K562 (cell line): Measurements from ENCODE around the gene IGSF21. TPM values are rescaled to one million over a fixed set of nuclear protein-coding genes. Genes with fewer than 3 reads are reported as not detected.

Source experiments
- ATAC-seq: fragments of 200-7000 bp; cut with Tn5 transposase; 3 replicates; pipeline ENCODE4 v1.9.1; 2020; ENCODE audit warnings: moderate library complexity
- BruUV-seq: library from RNA; stranded (reverse); fragments of 400-500 nt; replicated peaks from 2 replicates; lab custom pipeline; 2021; lab: Mats Ljungman, UMichigan
- CTCF ChIA-PET: fragments of 300-600 bp; formaldehyde crosslinking; extraction: SDS; loops from one replicate; lab custom pipeline; 2021; ENCODE audit warnings: low intra/inter-chr PET ratio; lab: Yijun Ruan, JAX
- POLR2A ChIA-PET: fragments of 300-600, 350-650 bp; sonication (Branson Sonifier 250); formaldehyde crosslinking; extraction: SDS; loops from one replicate; lab custom pipeline; 2021; ENCODE audit warnings: antibody characterized with exemption, inconsistent platforms; lab: Yijun Ruan, JAX
- DNase-seq, 4 experiments: peaks; one replicate each; pipeline versions ENCODE4 v3.0.0 to v3.0.0-alpha.2; 2011 to 2018; ENCODE audit warnings: low spot score in 3 of 4, mixed read lengths in 3 of 4; ENCODE audit errors: extremely low read depth in 1 of 4
- FAIRE-seq: peaks from 2 replicates; lab custom pipeline; 2011; peaks lifted over from hg19 to GRCh38; lab: Jason Lieb, UNC
- H2AFZ ChIP-seq: 2 replicates; pipeline ENCODE4 v1.6.0; 2011; ENCODE audit warnings: low read depth, low read length, control low read depth, inconsistent platforms
- H3K27ac ChIP-seq: fragments of 200-600 bp; 3 replicates; pipeline ENCODE4 v1.8.0; 2011; ENCODE audit warnings: low read depth, mild to moderate bottlenecking, control low read depth, inconsistent platforms, low read length, moderate library complexity, mixed read lengths; ENCODE audit errors: extremely low read depth
- H3K27me3 ChIP-seq, 2 experiments: fragments of 300-600 bp in 1 of 2; 2 replicates in 1 of 2; 3 replicates in 1 of 2; pipeline versions ENCODE4 v1.6.0 to v1.8.0; 2011; ENCODE audit warnings: inconsistent platforms in 2 of 2, low read length in 2 of 2, mild to moderate bottlenecking in 1 of 2, mixed read lengths in 1 of 2, moderate library complexity in 1 of 2; ENCODE audit not compliant: control insufficient read depth in 2 of 2, insufficient read depth in 2 of 2
- H3K36me3 ChIP-seq: fragments of 300-600 bp; 3 replicates; pipeline ENCODE4 v1.8.0; 2011; ENCODE audit warnings: mild to moderate bottlenecking, low read length, inconsistent platforms; ENCODE audit not compliant: control insufficient read depth, insufficient read depth
- H3K4me1 ChIP-seq, 2 experiments: fragments of 200-600 bp in 1 of 2; replicated peaks in 1 of 2; 2 replicates in 1 of 2; 3 replicates in 1 of 2; pipeline versions ENCODE4 v1.5.1 to v1.8.0; 2011; ENCODE audit warnings: inconsistent platforms in 2 of 2, low read length in 2 of 2, mild to moderate bottlenecking in 1 of 2, mixed read lengths in 1 of 2, moderate library complexity in 1 of 2; ENCODE audit not compliant: control insufficient read depth in 2 of 2, insufficient read depth in 2 of 2
- H3K4me2 ChIP-seq: 2 replicates; pipeline ENCODE4 v1.6.1; 2011; ENCODE audit warnings: low read length, control low read depth, inconsistent platforms, mixed read lengths; ENCODE audit not compliant: insufficient read depth
- H3K4me3 ChIP-seq: fragments of 200-600 bp; sonication (generic), shearing (Covaris generic); 2 replicates; pipeline ENCODE4 v1.5.1; 2016; ENCODE audit warnings: control low read depth, inconsistent platforms
- H3K79me2 ChIP-seq: fragments of 200-600 bp; 3 replicates; pipeline ENCODE4 v1.8.0; 2011; ENCODE audit warnings: low read length, inconsistent platforms; ENCODE audit not compliant: control insufficient read depth, insufficient read depth
- H3K9ac ChIP-seq, 2 experiments: 2 replicates each; pipeline versions ENCODE4 v1.6.0 to v1.6.1; 2011; ENCODE audit warnings: low read depth in 2 of 2, low read length in 2 of 2, control low read depth in 1 of 2, inconsistent platforms in 1 of 2, mild to moderate bottlenecking in 1 of 2, mixed read lengths in 1 of 2; ENCODE audit not compliant: insufficient read depth in 1 of 2
- H3K9me1 ChIP-seq: one replicate; pipeline ENCODE4 v1.6.0; 2011; ENCODE audit warnings: inconsistent platforms, mild to moderate bottlenecking, low read length, moderate library complexity; ENCODE audit not compliant: control insufficient read depth, insufficient read depth
- H3K9me3 ChIP-seq: replicated peaks from 2 replicates; pipeline ENCODE4 v1.5.1; 2011; ENCODE audit warnings: low read depth, low read length, inconsistent platforms; ENCODE audit not compliant: control insufficient read depth, insufficient read depth
- H4K20me1 ChIP-seq: replicated peaks from 2 replicates; pipeline ENCODE4 v1.6.1; 2011; ENCODE audit warnings: low read length, inconsistent platforms, mixed read lengths; ENCODE audit not compliant: control insufficient read depth, insufficient read depth
- CBX8 ChIP-seq: fragments of 200-600 bp; sonication (generic); IDR thresholded peaks from 2 replicates; pipeline ENCODE4 v1.6.1; 2012; ENCODE audit warnings: borderline replicate concordance, mixed run types, low read depth, mild to moderate bottlenecking, moderate library complexity, mixed read lengths, low read length, control low read depth, inconsistent platforms; ENCODE audit not compliant: poor library complexity, severe bottlenecking; ENCODE audit errors: extremely low read depth
- KAT7 ChIP-seq: sonication (generic); formaldehyde crosslinking; IDR thresholded peaks from 2 replicates; pipeline ENCODE4 v1.8.0; 2022; ENCODE audit warnings: missing genetic modification reagents, mild to moderate bottlenecking, borderline replicate concordance
- KHSRP ChIP-seq: fragments of 450-650 bp; IDR thresholded peaks from 2 replicates; pipeline ENCODE4 v1.6.1; 2017
- MCM7 ChIP-seq, 2 experiments: fragments of 450-650 bp; IDR thresholded peaks; 2 replicates each; pipeline ENCODE4 v1.6.1; 2016 to 2018
- MXD1 ChIP-seq: fragments of 250-450 bp; sonication (Bioruptor Pico); IDR thresholded peaks from 2 replicates; pipeline ENCODE4 v1.8.0; 2021; ENCODE audit warnings: borderline replicate concordance, mild to moderate bottlenecking, moderate library complexity; ENCODE audit not compliant: poor library complexity, severe bottlenecking
- PHF20 ChIP-seq: fragments of 450-650 bp; IDR thresholded peaks from 2 replicates; pipeline ENCODE4 v1.6.1; 2018; ENCODE audit not compliant: partially characterized antibody
- POLR2H ChIP-seq: IDR thresholded peaks from 2 replicates; pipeline ENCODE4 v1.6.1; 2016; ENCODE audit warnings: missing genetic modification characterization, low read depth, mild to moderate bottlenecking, control low read depth, missing compliant biosample characterization, moderate library complexity
- SMC3 ChIP-seq: conservative IDR thresholded peaks from 2 replicates; pipeline ENCODE4 v1.6.1; 2011; ENCODE audit warnings: low read depth, low read length, improper control_type of control experiment; ENCODE audit not compliant: insufficient read depth
- SOX6 ChIP-seq: fragments of 450-650 bp; IDR thresholded peaks from 2 replicates; pipeline ENCODE4 v1.6.1; 2014; ENCODE audit warnings: mild to moderate bottlenecking
- ZBTB11 ChIP-seq, 3 experiments: fragments of 200-800 bp in 1 of 3; fragments of 250-450 bp in 1 of 3; fragments of 450-650 bp in 1 of 3; sonication (Bioruptor Pico) in 1 of 3; sonication (Bioruptor generic) in 1 of 3; formaldehyde crosslinking in 1 of 3; IDR thresholded peaks; 2 replicates each; pipeline versions ENCODE4 v1.6.1 to v1.8.0; 2016 to 2022; ENCODE audit warnings: mild to moderate bottlenecking in 2 of 3, missing genetic modification characterization in 2 of 3, missing compliant biosample characterization in 1 of 3, moderate library complexity in 1 of 3
- ZBTB43 ChIP-seq: sonication (generic); formaldehyde crosslinking; IDR thresholded peaks from 2 replicates; pipeline ENCODE4 v1.8.0; 2023; ENCODE audit warnings: mild to moderate bottlenecking, missing genetic modification reagents
- ZBTB8A ChIP-seq: fragments of 450-650 bp; IDR thresholded peaks from 2 replicates; pipeline ENCODE4 v1.6.1; 2018; ENCODE audit warnings: mild to moderate bottlenecking, moderate library complexity; ENCODE audit not compliant: partially characterized antibody
- ZNF24 ChIP-seq: fragments of 450-650 bp; IDR thresholded peaks from 2 replicates; pipeline ENCODE4 v1.6.1; 2016
- ZNF41 ChIP-seq: fragments of 250-450 bp; sonication (Bioruptor Pico); conservative IDR thresholded peaks from 2 replicates; pipeline ENCODE4 v1.4.0; 2020; ENCODE audit warnings: mild to moderate bottlenecking
- WGBS: fragments of 100-300 bp; shearing (Covaris generic); methylation state at CpG from one replicate; pipeline ENCODE4 v1.1.6; 2016; ENCODE audit warnings: low coverage, mixed read lengths; ENCODE audit not compliant: insufficient coverage; ENCODE audit errors: missing lambda C conversion rate; 5-methylcytosine and 5-hydroxymethylcytosine counted together
- in situ Hi-C: fragments of 300-500 bp; cut with MboI; formaldehyde crosslinking; loops from 4 replicates; pipeline ENCODE4 v1.15.0; 2018; ENCODE audit warnings: inconsistent platforms, mixed read lengths
- intact Hi-C: fragments of 100-400 bp; cut with micrococcal nuclease; formaldehyde crosslinking; loops from 2 replicates; pipeline ENCODE4 v1.14.2; 2022
- polyA plus RNA-seq, 8 experiments: library from polyadenylated mRNA; depleted of rRNA in 4 of 8; stranded (reverse) in 5 of 8; unstranded in 3 of 8; fragments of >200 nt; fragmentation: Nextera tagmentation in 2 of 8; fragmentation: Illumina TruSeq in 1 of 8; extraction: Ambion mirVana in 2 of 8; extraction: Trizol in 1 of 8; gene quantifications; 2 replicates each; pipeline versions ENCODE4 v1.2.1 to v1.2.3, GENCODE V29; 2011 to 2014; ENCODE audit warnings: inconsistent platforms in 1 of 8, missing spikeins in 1 of 8
- total RNA-seq, 7 experiments: library from RNA; depleted of rRNA in 6 of 7; stranded (reverse); fragments of >200 nt in 6 of 7; fragmentation: Illumina TruSeq in 2 of 7; extraction: Trizol in 2 of 7; gene quantifications; 2 replicates each; pipeline versions ENCODE4 v1.2.1 to v1.2.3, GENCODE V29; 2011 to 2021; ENCODE audit warnings: low replicate concordance in 1 of 7

Gene IGSF21
- total and polyA plus RNA-seq, 9 of the 15 experiments (the other 6 are each of a cell fraction or from before 2014, with no cell fraction given), result not detected

GRCh38 chr1:18316764-18317163 is 209.2 kb downstream of the IGSF21 start:
- no peak for FAIRE-seq
- 0% methylated on average over 3 of the region's 3 CpGs for WGBS
- in situ Hi-C loops, result no loop called here
- ChIA-PET POLR2A (interaction anchor here (0.5 kb wide), 1 partner anchor 641 kb away, joined by 4 read pairs; no protein-coding TSS in a partner anchor), CTCF (no interaction called here)
- Histone ChIP-seq H3K36me3 (no peaks in the 10 kb centered on the region), H3K9me3 (no peaks in the 10 kb centered on the region), H3K4me3 (no peak overlapping the region), H3K4me1 (no peaks in the 10 kb centered on the region), H2AFZ (no peak overlapping the region), H3K79me2 (no peaks in the 10 kb centered on the region), H3K9me1 (no peaks in the 10 kb centered on the region), H3K4me2 (no peak overlapping the region), H3K27ac (no peak overlapping the region), H4K20me1 (no peaks in the 10 kb centered on the region), H3K9ac (no peak overlapping the region), H3K27me3 (peaks cover 0 to 22% of the 10 kb centered on the region in 2 experiments; a peak in 3 of 5 replicates)
- intact Hi-C loops, result no loop called here
- no peak for ATAC-seq
- no peak for DNase-seq
- BruUV-seq, result no TSS peak
- no peak for TF ChIP-seq POLR2H (tag)
- no peak for TF ChIP-seq ZBTB8A
- TF ChIP-seq ZBTB11 (CRISPR knock-in tag; IDR thresholded peaks at IDR 0.05), result no peak
- no peak for TF ChIP-seq PHF20
- no peak for TF ChIP-seq SMC3
- no peak for TF ChIP-seq ZNF24
- no peak for TF ChIP-seq CBX8
- no peak for TF ChIP-seq MCM7 (IDR thresholded peaks at IDR 0.05)
- no peak for TF ChIP-seq KHSRP
- TF ChIP-seq ZBTB43, result no peak
- no peak for TF ChIP-seq MXD1
- no peak for TF ChIP-seq SOX6
- no peak for TF ChIP-seq KAT7 (CRISPR knock-in tag)
- TF ChIP-seq ZNF41 (CRISPR knock-in tag), result no peak
